Measurements from ENCODE around the gene MAP2K3.

MAP2K3 gene

GRCh38 chr17:21271454-21272183 is 12.9 kb upstream of the MAP2K3 start:
- Histone ChIP-seq H3K4me3 (ENCODE audit: low read depth, low read length, poor library complexity, severe bottlenecking) (no peak overlapping the region), H3K9me3 (ENCODE audit: low read length) (no peaks in the 10 kb centered on the region), H3K9ac (ENCODE audit: low read length) (no peak overlapping the region), H3F3A (ENCODE audit: insufficient read depth, low read length) (no peaks in the 10 kb centered on the region), H3K27me3 (ENCODE audit: insufficient read depth, low read length) (no peaks in the 10 kb centered on the region), H3K27ac (ENCODE audit: low read depth, low read length, poor library complexity, severe bottlenecking) (no peak overlapping the region), H2AFZ (ENCODE audit: low read length) (no peak overlapping the region), H3K36me3 (ENCODE audit: insufficient read depth, low read length) (no peaks in the 10 kb centered on the region), H3K9me2 (ENCODE audit: low read depth, low read length) (no peaks in the 10 kb centered on the region), H3K4me1 (ENCODE audit: insufficient read depth, low read length, severe bottlenecking) (peaks cover 54% of the 10 kb centered on the region), H3K4me2 (ENCODE audit: low read length) (no peak overlapping the region), H4K20me1 (ENCODE audit: insufficient read depth, low read length) (no peaks in the 10 kb centered on the region), H3K79me2 (ENCODE audit: insufficient read depth, low read length) (no peaks in the 10 kb centered on the region)
- TF ChIP-seq CTCF (IDR thresholded peaks at IDR 0.05; ENCODE audit: low read length) = no peak
- TF ChIP-seq EZH2 (IDR thresholded peaks at IDR 0.05; ENCODE audit: borderline replicate concordance, low read length) = no peak

GRCh38 chr17:21272250-21272649 is 12.3 kb upstream of the MAP2K3 start:
- Histone ChIP-seq H3K9me2 (ENCODE audit: low read depth, low read length) (no peaks in the 10 kb centered on the region), H3F3A (ENCODE audit: insufficient read depth, low read length) (no peaks in the 10 kb centered on the region), H3K9ac (ENCODE audit: low read length) (no peak overlapping the region), H3K4me1 (ENCODE audit: insufficient read depth, low read length, severe bottlenecking) (peaks cover 53% of the 10 kb centered on the region), H3K4me2 (ENCODE audit: low read length) (no peak overlapping the region), H3K9me3 (ENCODE audit: low read length) (no peaks in the 10 kb centered on the region), H4K20me1 (ENCODE audit: insufficient read depth, low read length) (no peaks in the 10 kb centered on the region), H3K27me3 (ENCODE audit: insufficient read depth, low read length) (no peaks in the 10 kb centered on the region), H3K27ac (ENCODE audit: low read depth, low read length, poor library complexity, severe bottlenecking) (no peak overlapping the region), H3K4me3 (ENCODE audit: low read depth, low read length, poor library complexity, severe bottlenecking) (no peak overlapping the region), H3K36me3 (ENCODE audit: insufficient read depth, low read length) (no peaks in the 10 kb centered on the region), H3K79me2 (ENCODE audit: insufficient read depth, low read length) (no peaks in the 10 kb centered on the region), H2AFZ (ENCODE audit: low read length) (no peak overlapping the region)
- TF ChIP-seq EZH2 (IDR thresholded peaks at IDR 0.05; ENCODE audit: borderline replicate concordance, low read length) (no peak), CTCF (IDR thresholded peaks at IDR 0.05; ENCODE audit: low read length) (no peak)

GRCh38 chr17:21272881-21273792 is 11.4 kb upstream of the MAP2K3 start:
- no peaks in the 10 kb centered on the region for H3F3A ChIP-seq (ENCODE audit: insufficient read depth, low read length)
- no peak overlapping the region for H2AFZ ChIP-seq (ENCODE audit: low read length)
- H3K4me1 ChIP-seq (ENCODE audit: insufficient read depth, low read length, severe bottlenecking) = peaks cover 46% of the 10 kb centered on the region
- H4K20me1 ChIP-seq (ENCODE audit: insufficient read depth, low read length) = no peaks in the 10 kb centered on the region
- peak overlapping the region; percentile 36 for H3K27ac ChIP-seq (ENCODE audit: low read depth, low read length, poor library complexity, severe bottlenecking)
- TF ChIP-seq CTCF (IDR thresholded peaks at IDR 0.05; ENCODE audit: low read length) (no peak), EZH2 (IDR thresholded peaks at IDR 0.05; ENCODE audit: borderline replicate concordance, low read length) (no peak)
- no peak overlapping the region for H3K4me2 ChIP-seq (ENCODE audit: low read length)
- H3K27me3 ChIP-seq (ENCODE audit: insufficient read depth, low read length) = no peaks in the 10 kb centered on the region
- no peaks in the 10 kb centered on the region for H3K36me3 ChIP-seq (ENCODE audit: insufficient read depth, low read length)
- H3K9ac ChIP-seq (ENCODE audit: low read length) = no peak overlapping the region
- no peak overlapping the region for H3K4me3 ChIP-seq (ENCODE audit: low read depth, low read length, poor library complexity, severe bottlenecking)
- no peaks in the 10 kb centered on the region for H3K9me3 ChIP-seq (ENCODE audit: low read length)
- no peaks in the 10 kb centered on the region for H3K79me2 ChIP-seq (ENCODE audit: insufficient read depth, low read length)
- H3K9me2 ChIP-seq (ENCODE audit: low read depth, low read length) = no peaks in the 10 kb centered on the region

All from OCI-LY1 (cell line).